GM19193 (cell line): Measurements from ENCODE around the gene AOPEP.

Experiments
- POLR2A ChIP-seq: IDR thresholded peaks from 4 replicates; pipeline ENCODE4 v1.6.1; 2011; ENCODE audit not compliant: insufficient read depth, insufficient read length; ENCODE audit errors: extremely low read depth

AOPEP gene

DNA sequence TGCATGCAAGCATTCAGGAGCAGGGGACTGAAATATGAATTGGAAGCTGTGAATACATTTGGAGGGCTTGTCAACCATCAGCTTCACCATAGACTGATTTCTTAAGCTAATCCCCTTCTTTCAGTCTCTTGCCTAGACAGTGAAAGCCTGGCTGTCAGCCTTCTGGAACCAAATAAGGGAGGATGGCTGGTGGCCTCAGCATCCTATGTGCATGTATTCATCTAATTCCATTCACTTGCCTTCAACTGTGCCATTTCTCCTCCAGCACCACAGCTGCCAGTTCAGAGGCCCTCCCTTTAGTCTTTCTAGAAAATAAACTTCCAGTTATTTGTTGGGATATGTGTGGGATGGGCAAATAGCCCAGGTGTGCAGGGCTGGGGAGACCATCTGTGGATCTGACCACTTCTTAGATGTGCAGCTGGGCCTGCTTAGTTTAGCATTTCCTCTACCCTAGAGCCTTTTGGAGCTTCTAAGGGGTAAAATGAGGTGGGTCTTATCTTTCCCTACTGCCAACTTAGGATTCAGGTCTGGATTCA, 62.1 kb downstream of the AOPEP start:
- TF ChIP-seq POLR2A = no peak

DNA sequence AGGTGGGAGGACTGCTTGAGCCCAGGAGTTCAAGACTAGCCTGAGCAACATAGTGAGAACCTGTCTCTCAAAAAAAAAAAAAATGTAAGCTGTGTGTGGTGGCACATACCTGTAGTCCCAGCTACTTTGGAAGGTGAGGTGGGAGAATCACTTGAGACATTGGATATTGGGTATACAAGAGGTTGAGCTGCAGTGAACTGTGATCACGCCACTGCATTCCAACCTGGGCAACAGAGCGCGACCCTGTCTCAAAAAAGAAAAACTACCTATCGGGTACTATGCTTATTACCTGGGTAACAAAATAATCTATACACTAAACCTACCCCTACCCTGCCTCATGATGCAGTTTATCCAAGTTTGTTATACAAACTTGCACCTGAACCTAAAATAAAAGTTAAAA, 64.9 kb downstream of the AOPEP start:
- no peak for TF ChIP-seq POLR2A

DNA sequence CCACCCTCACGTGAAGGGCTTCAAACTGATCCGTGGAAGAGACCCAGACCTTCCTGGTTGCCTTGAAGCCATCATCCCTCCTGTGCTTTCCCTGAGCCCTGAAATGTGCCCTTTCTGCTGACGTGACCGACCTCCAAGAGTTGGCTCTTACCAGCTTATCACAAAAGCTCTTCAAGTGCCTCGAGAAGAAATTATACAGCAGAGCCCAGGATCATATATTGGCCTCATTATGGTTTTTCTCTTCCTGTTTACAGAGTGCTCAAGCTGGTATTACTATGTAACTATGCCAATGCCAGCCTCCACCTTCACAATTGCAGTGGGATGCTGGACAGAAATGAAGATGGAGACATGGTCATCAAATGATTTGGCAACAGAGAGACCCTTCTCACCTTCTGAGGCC, 66.0 kb downstream of the AOPEP start:
- no peak for TF ChIP-seq POLR2A

DNA sequence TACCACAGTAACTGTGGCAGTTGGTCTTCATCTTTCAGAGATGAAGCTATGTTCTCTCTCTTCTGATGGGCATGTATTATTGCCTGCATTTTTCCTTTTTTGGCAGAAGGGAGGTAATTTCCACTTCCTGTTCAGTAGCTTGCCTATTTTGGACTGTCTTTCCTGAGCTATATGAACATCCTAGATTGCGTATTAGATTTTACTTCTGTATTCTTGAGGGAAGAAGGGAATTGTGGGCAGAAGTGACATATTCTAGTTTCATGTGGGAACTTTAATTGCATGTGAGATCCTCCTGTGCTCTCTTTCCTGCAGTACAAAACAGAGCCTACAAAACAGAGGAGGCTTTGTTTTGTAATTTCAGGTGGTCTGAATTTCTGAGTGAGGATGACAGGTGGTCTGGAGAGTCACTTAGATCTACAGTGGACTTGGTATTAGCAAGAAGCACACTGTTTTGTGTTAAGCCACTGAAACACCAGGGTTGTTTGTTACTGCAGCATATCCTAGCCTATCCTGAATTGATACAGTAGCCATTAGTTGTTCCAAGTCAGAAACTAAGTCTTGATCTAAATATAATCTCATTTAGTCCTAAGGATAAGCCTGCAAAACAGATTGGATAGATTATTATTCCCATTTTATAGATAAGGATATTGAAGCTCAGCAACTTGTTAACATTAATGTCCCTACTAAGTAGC, 68.1 kb downstream of the AOPEP start:
- TF ChIP-seq POLR2A = no peak

- no peak for TF ChIP-seq POLR2A
Observed at GRCh38 chr9:94796687-94797086, 70.2 kb downstream of the AOPEP start.

DNA sequence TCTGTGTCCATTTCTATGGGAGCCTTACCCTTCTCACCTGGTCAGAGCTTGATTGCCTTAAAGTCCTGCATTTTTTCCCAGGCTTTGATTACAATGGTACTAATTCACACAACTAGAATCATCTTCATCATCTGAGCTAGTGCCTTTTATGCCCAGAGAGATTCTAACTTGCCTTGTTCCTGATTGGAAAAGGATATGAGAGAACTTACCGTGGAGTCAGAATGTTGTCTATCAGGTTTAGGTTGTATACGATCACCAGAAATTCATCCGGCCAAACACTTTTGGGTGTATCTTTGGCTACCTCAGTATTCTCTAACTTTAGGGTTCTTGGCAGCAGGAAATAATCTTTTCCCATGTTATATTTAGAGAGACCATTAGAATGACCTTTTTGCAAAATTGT, 71.7 kb downstream of the AOPEP start:
- no peak for TF ChIP-seq POLR2A

GRCh38 chr9:94798708-94799107, 72.2 kb downstream of the AOPEP start:
- no peak for TF ChIP-seq POLR2A

DNA sequence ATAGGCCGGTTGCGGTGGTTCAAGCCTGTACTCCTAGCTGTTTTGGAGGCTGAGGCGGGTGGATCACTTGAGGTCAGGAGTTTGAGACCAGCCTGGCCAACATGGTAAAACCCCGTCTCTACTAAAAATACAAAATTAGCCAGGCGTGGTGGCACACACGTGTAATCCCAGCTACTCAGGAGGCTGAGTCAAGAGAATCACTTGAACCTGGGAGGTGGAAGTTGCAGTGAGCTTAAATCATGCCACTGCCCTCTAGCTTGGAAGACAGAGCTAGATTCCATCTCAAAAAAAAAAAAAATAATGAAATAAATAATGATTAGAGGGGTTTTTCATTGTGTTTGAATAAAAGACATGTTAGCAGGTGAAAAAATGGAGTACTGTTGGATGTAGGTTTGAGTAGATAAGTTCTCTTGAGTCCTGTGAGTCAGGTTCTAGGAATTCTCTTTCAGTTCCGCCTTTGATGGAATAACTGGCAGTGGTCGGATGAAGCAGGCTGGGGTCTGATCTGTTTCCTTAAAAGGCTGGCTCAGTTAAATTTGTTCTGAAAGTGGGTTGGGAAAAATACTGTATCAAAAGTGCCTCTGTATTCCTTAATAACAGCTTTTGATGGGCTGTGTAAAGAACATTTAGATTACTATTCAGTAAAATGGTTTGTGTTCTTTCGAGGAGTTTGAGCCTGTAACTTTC, 73.2 kb downstream of the AOPEP start:
- no peak for TF ChIP-seq POLR2A

- TF ChIP-seq POLR2A = no peak
Observed at GRCh38 chr9:94800424-94801117, 74.1 kb downstream of the AOPEP start.

DNA sequence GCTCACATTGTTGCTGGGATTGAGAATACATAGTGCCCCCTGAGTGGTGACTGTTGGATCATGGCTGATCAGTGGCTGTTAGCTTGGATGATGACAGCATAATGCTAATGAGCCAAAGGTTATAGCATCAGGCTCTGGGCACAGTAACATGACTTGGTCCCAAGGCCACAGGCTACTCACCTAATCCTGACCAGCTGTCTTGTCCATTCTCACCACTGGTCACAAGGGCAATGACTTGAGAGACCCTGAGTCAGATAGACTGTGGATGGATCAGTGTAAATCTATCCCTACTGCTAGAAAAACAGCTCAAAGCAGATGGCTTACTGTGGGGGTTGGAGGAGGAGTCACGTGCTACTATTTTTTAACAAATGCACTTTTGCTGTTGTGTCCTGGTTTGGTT, 74.7 kb downstream of the AOPEP start:
- no peak for TF ChIP-seq POLR2A

DNA sequence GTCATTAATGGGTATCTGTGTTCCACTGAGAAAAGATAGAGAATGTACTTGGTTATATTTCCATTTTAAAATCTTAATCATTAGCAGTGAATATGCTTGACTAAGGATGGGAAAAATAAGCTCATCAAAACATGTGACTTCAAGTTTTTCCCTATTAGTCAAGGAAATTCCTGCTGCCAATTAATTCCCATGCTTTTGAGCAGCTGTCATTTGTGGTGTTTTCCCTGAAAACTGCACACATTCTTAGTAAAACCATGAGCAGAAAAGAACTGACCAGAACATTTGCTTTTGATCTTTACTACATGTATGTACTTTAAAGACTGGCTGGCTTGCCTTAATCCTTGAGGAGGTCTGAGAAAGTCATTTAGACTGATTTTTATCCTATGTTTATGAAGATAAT, 75.2 kb downstream of the AOPEP start:
- no peak for TF ChIP-seq POLR2A

- TF ChIP-seq POLR2A = no peak
Observed at GRCh38 chr9:94802251-94802650, 75.8 kb downstream of the AOPEP start.

DNA sequence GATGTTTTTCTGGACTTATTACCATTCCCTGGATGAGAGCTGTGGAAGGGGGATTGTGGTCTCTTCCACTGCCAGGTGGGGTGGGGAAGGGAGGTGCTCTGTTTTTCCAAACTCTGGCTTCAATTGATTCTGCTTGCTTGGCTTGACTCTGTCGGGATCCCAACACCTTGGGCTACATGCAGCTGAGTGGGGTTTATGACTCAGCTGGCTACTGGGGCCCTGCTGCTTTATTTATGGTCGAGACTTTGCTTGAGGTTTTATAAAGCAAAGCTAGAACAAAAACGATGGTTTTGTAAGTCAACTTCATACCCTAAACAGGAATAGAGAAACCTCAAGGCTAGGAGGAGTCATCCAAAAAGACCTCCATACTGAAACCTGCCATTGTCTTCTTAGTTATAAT, 76.3 kb downstream of the AOPEP start:
- TF ChIP-seq POLR2A = no peak

DNA sequence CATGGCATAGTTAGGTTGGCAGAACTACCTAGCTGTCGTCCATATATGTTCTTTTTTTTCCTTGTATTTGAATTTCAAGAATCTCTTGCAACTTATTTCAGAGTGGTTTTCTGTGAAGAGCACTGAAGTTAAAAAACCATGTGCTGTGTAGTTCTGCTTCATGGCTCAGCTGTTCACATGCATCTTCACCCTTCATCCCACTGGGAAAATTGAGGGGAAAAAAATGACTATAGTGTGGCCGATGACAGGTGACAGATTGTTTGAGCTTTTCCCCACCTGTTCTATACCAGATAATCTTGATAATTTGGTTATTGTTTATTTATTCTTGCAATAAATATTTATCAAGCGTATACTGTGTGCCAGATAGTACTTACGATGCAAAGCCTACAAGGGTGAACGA, 77.8 kb downstream of the AOPEP start:
- no peak for TF ChIP-seq POLR2A

DNA sequence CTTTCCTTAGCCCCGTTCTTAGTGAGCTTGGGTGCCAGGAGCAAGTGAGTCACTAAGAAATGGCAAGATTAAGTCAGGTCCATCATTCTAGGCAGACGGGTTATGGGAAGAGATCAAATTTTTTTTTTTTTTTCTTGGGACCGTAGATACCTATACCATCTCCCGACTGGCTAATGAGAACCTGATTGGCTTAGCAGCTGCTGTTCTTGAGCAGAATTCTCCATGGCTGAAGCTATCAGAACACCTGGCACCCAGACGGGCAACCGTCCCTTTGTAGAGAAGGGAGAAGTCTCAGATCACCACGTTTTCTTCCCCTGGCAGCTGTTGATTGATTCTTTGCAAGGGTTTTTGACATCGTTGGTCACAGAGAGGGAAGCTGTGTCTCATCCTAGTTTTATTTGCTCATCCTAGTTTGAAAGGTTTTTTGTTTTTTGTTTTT, 78.6 kb downstream of the AOPEP start:
- TF ChIP-seq POLR2A = no peak

DNA sequence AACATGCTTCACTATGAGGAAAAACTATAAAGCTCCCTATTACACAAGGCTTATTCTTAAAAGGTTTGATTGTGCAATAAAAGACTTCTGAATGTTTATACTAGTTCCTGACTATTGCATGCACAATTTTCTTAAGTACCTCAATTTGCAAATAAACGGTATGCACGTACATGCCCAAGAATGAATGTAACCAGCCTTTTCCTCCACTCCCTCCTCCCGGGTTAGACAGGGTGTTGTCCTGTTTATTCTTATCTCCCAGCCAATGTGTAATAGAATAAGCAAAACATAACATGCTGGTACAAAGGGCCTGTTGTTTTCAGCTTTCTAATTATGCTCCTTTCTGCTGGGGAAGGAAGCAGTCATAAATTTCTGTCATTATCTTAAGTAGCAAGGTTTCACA, 79.1 kb downstream of the AOPEP start:
- no peak for TF ChIP-seq POLR2A
